Testis (tissue), 2 donors: ENCODE measurements around the gene PSMC3IP.

Experiments used
- CTCF ChIP-seq, 3 experiments: fragments of 450-650 bp in 2 of 3; fragments of 200-600 bp in 1 of 3; sonication (generic) in 1 of 3; IDR thresholded peaks; one replicate each; pipeline ENCODE4 v1.5.1; 2016 to 2019; ENCODE audit warnings: antibody characterized with exemption in 3 of 3, mild to moderate bottlenecking in 2 of 3, moderate library complexity in 1 of 3
- POLR2A ChIP-seq: fragments of 450-650 bp; IDR thresholded peaks from one replicate; pipeline ENCODE4 v1.6.1; 2017; ENCODE audit warnings: antibody characterized with exemption, mild to moderate bottlenecking, moderate library complexity

- TF ChIP-seq CTCF (IDR thresholded peaks at IDR 0.05) (peak in 1 of 3 experiments; percentile 10), POLR2A (no peak)
Measured at GRCh38 chr17:42618442-42619150, 41.1 kb upstream of the PSMC3IP start.
